Epidermal melanocyte (primary cell): ENCODE measurements around the gene USP53.
"Not testable (repeated sequence)": the region's sequence is repeated elsewhere in the genome, so short reads cannot be mapped to it uniquely, and the experiment has no call there.

ENCODE experiments used
- DNase-seq: peaks from one replicate; pipeline ENCODE4 v3.0.0; 2011; ENCODE audit warnings: low spot score; ENCODE audit not compliant: insufficient read length

The USP53 gene

DNA sequence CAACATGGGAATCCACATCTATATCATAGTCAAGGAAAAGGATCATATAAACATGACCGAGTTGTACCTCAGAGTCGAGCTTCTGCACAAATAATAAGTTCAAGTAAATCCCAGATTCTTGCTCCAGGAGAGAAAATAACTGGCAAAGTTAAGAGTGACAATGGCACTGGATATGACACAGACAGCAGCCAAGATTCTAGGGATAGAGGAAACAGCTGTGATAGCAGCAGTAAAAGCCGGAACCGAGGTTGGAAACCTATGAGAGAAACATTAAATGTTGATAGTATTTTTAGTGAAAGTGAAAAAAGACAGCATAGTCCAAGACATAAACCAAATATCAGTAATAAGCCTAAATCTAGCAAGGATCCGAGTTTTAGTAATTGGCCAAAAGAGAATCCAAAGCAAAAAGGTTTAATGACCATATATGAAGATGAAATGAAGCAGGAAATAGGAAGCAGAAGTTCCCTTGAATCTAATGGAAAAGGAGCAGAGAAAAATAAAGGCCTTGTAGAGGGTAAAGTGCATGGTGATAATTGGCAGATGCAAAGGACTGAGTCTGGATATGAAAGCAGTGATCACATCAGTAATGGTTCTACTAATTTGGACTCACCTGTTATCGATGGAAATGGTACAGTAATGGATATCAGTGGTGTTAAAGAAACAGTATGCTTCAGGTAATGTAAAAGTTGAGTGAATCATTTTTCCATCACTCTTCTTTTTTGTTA lies 59.0 kb downstream of the USP53 start:
- no peak for DNase-seq

GRCh38 chr4:119279541-119279940 lies 67.0 kb downstream of the USP53 start:
- not testable (repeated sequence) for DNase-seq

- not testable (repeated sequence) for DNase-seq
Measured at GRCh38 chr4:119279945-119280344, 67.4 kb downstream of the USP53 start.

DNA sequence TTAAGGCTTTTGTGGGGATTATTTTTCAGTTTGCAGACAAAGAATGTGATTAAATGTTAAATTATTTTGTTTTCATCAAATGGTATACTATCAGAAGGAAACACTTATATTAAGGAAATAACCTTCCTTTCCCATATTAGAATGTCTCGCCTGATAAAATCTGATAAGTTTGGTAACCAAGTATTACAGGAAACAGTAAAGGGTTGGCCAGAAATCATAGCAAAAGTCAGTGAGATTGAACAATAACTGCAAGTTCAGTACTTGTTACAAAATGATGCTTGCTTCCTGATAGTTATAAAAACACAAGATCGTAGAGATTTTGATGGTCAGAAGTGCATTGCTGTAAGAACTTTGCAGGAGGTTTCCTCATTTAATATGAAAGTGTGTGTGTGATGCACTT lies 68.9 kb downstream of the USP53 start:
- DNase-seq: no peak

- DNase-seq: no peak
Measured at GRCh38 chr4:119284876-119285780, 72.6 kb downstream of the USP53 start.

GRCh38 chr4:119286377-119287002 lies 74.0 kb downstream of the USP53 start:
- DNase-seq: no peak

GRCh38 chr4:119289313-119289712 lies 76.8 kb downstream of the USP53 start:
- no peak for DNase-seq

DNA sequence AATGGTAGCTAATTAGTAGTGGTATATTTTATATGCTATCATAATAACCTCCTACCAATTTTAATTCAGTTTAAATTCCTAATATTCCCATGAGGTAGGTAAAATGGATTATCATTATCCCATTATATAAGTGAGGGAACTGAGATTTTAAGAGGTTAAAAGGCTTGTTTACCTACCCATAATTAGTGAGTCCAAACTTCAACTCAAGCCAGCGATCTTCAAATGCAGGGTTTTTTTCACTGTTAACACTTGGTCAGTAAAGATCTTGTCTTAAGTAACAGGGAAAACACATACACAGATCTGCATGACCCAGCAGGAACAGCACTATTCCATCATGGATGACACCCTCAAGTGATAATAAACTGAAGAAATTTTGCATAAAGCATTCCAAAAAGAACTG lies 78.1 kb downstream of the USP53 start:
- no peak for DNase-seq

GRCh38 chr4:119296356-119296755 lies 83.8 kb downstream of the USP53 start:
- no peak for DNase-seq

GRCh38 chr4:119297795-119298194 lies 85.3 kb downstream of the USP53 start:
- DNase-seq: no peak

DNA sequence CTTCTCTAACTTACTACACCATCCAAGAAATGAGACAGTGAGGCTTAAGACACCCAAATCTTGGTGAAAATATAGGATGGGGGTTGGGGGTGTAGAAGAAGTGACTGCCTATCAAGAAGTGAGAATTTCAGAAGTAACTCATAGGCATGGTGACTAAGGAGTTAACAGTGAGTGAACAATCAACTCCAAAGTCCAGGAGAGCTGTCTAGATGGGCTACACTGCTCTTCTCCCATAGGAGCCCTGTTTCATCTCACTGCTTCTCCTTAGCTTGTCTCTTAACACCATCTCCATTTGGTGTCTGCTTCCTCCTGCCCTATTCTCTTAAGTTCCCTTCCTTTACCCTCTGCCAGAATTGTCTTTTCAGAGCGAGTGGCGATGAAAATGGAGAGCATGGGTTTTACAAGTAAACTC lies 86.8 kb downstream of the USP53 start:
- no peak for DNase-seq

DNA sequence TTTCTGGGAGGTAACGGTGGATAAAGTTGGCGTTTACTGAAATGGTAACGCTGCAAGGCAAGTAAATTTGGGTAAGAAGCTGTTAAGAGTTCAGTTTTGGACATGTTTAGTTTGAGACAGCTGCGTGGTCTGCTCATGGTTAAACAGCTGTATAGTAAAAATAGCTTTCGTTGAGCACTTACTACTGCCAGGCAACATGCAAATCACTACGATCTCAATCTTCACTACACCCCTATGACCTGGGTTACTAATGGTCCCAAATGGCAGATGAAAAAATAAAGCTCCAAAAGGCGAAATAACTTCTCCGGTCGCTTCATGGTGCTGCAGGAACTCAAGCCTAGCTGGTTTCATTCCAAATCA lies 87.2 kb downstream of the USP53 start:
- no peak for DNase-seq

DNA sequence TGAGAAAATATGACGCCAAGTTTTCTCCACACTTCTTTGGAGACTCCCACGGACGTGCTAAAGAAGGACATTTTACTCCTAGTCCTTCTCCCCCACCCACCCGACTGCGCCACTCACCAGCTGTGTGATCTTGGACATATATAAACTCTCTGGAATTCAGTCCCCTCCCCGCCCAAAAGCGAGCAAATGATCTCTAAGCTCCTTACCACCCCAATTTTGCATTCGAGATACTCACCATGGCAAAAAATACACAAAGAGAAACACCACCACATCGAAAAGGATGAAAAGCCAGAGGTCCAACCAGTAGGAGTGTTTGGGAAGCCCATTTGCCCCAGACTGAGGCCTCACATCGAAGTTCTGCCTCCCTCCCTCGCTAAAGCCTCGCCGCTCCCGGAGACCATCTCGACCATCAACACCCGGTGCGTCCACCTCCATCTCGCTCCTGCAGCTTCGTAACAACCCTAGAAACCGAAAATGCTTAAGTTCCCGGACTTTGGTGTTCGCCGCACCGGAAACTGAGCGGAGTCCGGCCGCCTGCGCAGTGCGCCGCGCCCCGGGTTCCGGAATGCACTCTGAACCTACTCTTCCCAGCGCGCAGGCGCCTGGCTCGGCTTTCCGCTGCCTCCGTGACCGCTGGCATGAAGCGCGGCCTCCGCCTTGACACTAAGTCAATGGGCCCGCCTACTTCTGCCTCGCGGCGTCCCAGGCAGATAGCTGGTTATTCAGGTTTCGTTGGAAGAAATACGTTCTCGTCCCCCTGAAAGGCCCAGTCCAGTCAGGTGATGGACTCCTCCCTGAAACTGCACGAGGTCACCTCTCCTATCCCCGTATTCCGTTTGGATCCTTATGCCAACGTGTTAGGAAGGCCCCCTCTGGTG lies 87.8 kb downstream of the USP53 start:
- DNase-seq: peak; percentile 74

DNA sequence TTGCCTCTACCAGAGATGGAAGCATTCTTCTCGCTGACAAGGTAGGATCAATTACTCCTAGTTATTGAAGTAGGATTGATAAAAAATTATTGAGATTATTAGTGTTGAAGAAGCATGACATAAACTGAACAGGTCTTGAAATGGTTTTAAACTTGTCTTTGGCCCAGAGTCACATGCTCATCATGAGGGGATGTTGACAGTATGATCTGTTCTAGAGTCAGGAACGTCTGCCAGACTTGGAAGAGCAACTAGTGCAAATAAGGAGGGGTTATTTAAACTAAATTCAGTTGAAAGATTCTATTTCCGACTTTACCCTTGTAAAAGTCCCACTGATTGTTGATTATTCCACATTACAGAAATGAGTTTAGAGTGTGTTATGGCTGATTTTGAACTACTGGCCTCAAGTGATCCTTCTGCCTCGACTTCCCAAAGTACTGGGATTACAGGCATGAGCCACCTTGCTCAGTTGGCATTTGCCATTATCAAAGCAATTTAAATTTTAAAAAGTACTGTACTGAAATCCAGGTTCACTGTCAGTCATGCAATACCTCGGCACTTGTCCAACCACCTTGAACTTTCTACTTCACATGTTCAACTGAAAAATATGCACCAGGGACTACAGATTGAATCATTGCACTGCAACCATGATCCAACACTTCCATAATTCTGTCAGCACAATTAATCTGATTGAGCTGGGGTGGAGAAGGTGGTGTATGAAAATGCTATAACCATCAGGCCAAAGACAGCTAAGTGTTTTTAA lies 89.7 kb downstream of the USP53 start:
- DNase-seq: no peak

GRCh38 chr4:119303587-119304305 lies 91.2 kb downstream of the USP53 start:
- no peak for DNase-seq

- DNase-seq: no peak
Measured at GRCh38 chr4:119304431-119304830, 91.9 kb downstream of the USP53 start.

GRCh38 chr4:119307606-119308005 lies 95.1 kb downstream of the USP53 start:
- DNase-seq: no peak

GRCh38 chr4:119310826-119311225 lies 98.3 kb downstream of the USP53 start:
- no peak for DNase-seq

- no peak for DNase-seq
Measured at GRCh38 chr4:119313237-119313636, 100.7 kb downstream of the USP53 start.

DNA sequence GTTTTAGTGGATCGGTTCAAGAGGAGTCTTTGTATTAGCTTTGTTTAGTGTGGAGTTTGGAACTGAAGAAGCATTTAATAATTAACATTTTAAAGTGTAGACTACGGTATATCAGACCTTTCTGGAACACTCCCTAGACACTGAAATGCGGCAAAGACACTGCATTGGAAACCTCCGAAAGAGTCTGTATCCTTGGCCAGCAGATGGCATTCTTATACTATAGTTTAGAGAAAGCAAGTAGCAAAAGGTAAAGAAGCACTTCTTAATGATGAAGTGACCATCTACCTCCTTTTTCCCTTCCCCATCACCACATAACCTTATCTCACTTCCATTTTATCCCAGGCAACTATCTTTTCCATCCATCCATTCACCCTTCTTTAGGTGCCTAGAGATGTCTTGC lies 101.8 kb downstream of the USP53 start:
- DNase-seq: no peak
